Endothelial cell of umbilical vein (primary cell): ENCODE results near the gene DNAJC30. TPM values are rescaled to one million over a fixed set of nuclear protein-coding genes. Genes with fewer than 3 reads are reported as not detected.

Experiments
- BruUV-seq: library from RNA; stranded (reverse); fragments of 400-500 nt; replicated peaks from 2 replicates; lab custom pipeline; 2021; lab: Mats Ljungman, UMichigan
- CTCF ChIA-PET: fragments of 300-600, 350-600 bp; sonication (Branson Sonifier 250); formaldehyde crosslinking; loops from one replicate; lab custom pipeline; 2021; ENCODE audit warnings: antibody characterized with exemption, inconsistent platforms; lab: Charles Lee
- POLR2A ChIA-PET: fragments of 300-600, 350-600 bp; sonication (Branson Sonifier 250); formaldehyde crosslinking; loops from one replicate; lab custom pipeline; 2021; ENCODE audit warnings: antibody characterized with exemption, inconsistent platforms; lab: Charles Lee
- DNase-seq: peaks from one replicate; pipeline ENCODE4 v3.0.0-alpha.2; 2011; ENCODE audit warnings: low read depth, low spot score
- FAIRE-seq: peaks from 2 replicates; lab custom pipeline; 2011; peaks lifted over from hg19 to GRCh38; lab: Jason Lieb, UNC
- H2AFZ ChIP-seq: 2 replicates; pipeline ENCODE4 v1.6.0; 2012; ENCODE audit warnings: low read depth, low read length, control low read depth, inconsistent platforms
- H3K27ac ChIP-seq: 2 replicates; pipeline ENCODE4 v1.5.1; 2011; ENCODE audit warnings: low read depth, mild to moderate bottlenecking, control low read depth, low read length, moderate library complexity; ENCODE audit not compliant: insufficient read depth
- H3K27me3 ChIP-seq, 2 experiments: 2 replicates each; pipeline versions ENCODE4 v1.6.0 to v1.6.1; 2011; ENCODE audit warnings: low read length in 2 of 2, mixed read lengths in 1 of 2; ENCODE audit not compliant: control insufficient read depth in 2 of 2, insufficient read depth in 2 of 2
- H3K36me3 ChIP-seq, 2 experiments: 2 replicates in 1 of 2; 3 replicates in 1 of 2; pipeline ENCODE4 v1.5.1; 2011; ENCODE audit warnings: low read length in 2 of 2, mild to moderate bottlenecking in 1 of 2, moderate library complexity in 1 of 2; ENCODE audit not compliant: control insufficient read depth in 2 of 2, insufficient read depth in 2 of 2; ENCODE audit errors: extremely low read depth in 1 of 2
- H3K4me1 ChIP-seq: 3 replicates; pipeline ENCODE4 v1.5.1; 2011; ENCODE audit warnings: mild to moderate bottlenecking, low read length; ENCODE audit not compliant: control insufficient read depth, insufficient read depth; ENCODE audit errors: extremely low read depth
- H3K4me2 ChIP-seq: 2 replicates; pipeline ENCODE4 v1.6.1; 2011; ENCODE audit warnings: low read length, control low read depth, mixed read lengths; ENCODE audit not compliant: insufficient read depth
- H3K4me3 ChIP-seq, 3 experiments: fragments of 200-600 bp in 1 of 3; sonication (generic), shearing (Covaris generic) in 1 of 3; replicated peaks in 1 of 3; 2 replicates each; pipeline ENCODE4 v1.5.1; 2011 to 2016; ENCODE audit warnings: control low read depth in 3 of 3, low read length in 3 of 3, mild to moderate bottlenecking in 2 of 3, inconsistent platforms in 1 of 3, low read depth in 1 of 3, moderate library complexity in 1 of 3; ENCODE audit not compliant: insufficient read depth in 1 of 3
- H3K79me2 ChIP-seq: 2 replicates; pipeline ENCODE4 v1.6.0; 2012; ENCODE audit warnings: low read length, inconsistent platforms; ENCODE audit not compliant: control insufficient read depth, insufficient read depth
- H3K9ac ChIP-seq: replicated peaks from 2 replicates; pipeline ENCODE3; 2011; ENCODE audit warnings: low read length, control low read depth; ENCODE audit not compliant: insufficient read depth; ENCODE audit errors: extremely low read depth
- H3K9me1 ChIP-seq: replicated peaks from 3 replicates; pipeline ENCODE4 v1.6.0; 2011; ENCODE audit warnings: mild to moderate bottlenecking, low read length; ENCODE audit not compliant: control insufficient read depth, insufficient read depth; ENCODE audit errors: extremely low read depth
- H3K9me3 ChIP-seq: replicated peaks from 2 replicates; pipeline ENCODE4 v1.5.1; 2012; ENCODE audit warnings: low read length, inconsistent platforms; ENCODE audit not compliant: control insufficient read depth, insufficient read depth
- H4K20me1 ChIP-seq: replicated peaks from 2 replicates; pipeline ENCODE3; 2011; ENCODE audit warnings: mild to moderate bottlenecking, low read length; ENCODE audit not compliant: control insufficient read depth, insufficient read depth; ENCODE audit errors: extremely low read depth
- CTCF ChIP-seq, 2 donors: IDR thresholded peaks; 1 replicate in 1 of 2; 2 replicates in 1 of 2; pipeline ENCODE4 v1.5.1; 2011; ENCODE audit warnings: low read length in 2 of 2, mild to moderate bottlenecking in 2 of 2, moderate library complexity in 2 of 2, control low read depth in 1 of 2, inconsistent platforms in 1 of 2, low read depth in 1 of 2; ENCODE audit not compliant: insufficient read depth in 1 of 2; ENCODE audit errors: extremely low read depth in 1 of 2
- EZH2 ChIP-seq: IDR thresholded peaks from 2 replicates; pipeline ENCODE4 v1.6.1; 2012; ENCODE audit warnings: borderline replicate concordance, low read depth, mild to moderate bottlenecking, moderate library complexity, low read length, inconsistent platforms; ENCODE audit not compliant: severe bottlenecking
- FOS ChIP-seq: IDR thresholded peaks from 2 replicates; pipeline ENCODE4 v1.6.1; 2011; ENCODE audit warnings: mild to moderate bottlenecking, low read length, moderate library complexity, borderline replicate concordance; ENCODE audit not compliant: insufficient read depth
- GATA2 ChIP-seq: IDR thresholded peaks from 2 replicates; pipeline ENCODE4 v1.7.0; 2011; ENCODE audit warnings: low read depth, mild to moderate bottlenecking, moderate library complexity, mixed read lengths, low read length; ENCODE audit not compliant: insufficient read length, insufficient read depth
- JUN ChIP-seq: IDR thresholded peaks from 2 replicates; pipeline ENCODE4 v1.6.1; 2011; ENCODE audit warnings: borderline replicate concordance, low read depth; ENCODE audit not compliant: insufficient read length, insufficient read depth
- MAX ChIP-seq: IDR thresholded peaks from 2 replicates; pipeline ENCODE4 v1.6.1; 2011; ENCODE audit not compliant: insufficient read depth, insufficient read length
- MYC ChIP-seq: IDR thresholded peaks from one replicate; pipeline ENCODE4 v1.6.1; 2011; ENCODE audit warnings: mild to moderate bottlenecking, low read depth, low read length
- POLR2A ChIP-seq: IDR thresholded peaks from 2 replicates; pipeline ENCODE4 v1.6.1; 2012; ENCODE audit warnings: low read depth, mild to moderate bottlenecking, control low read depth, low read length
- POLR2AphosphoS5 ChIP-seq: IDR thresholded peaks from 2 replicates; pipeline ENCODE4 v1.6.1; 2012; ENCODE audit warnings: low read depth, mild to moderate bottlenecking, control low read depth, low read length, moderate library complexity; ENCODE audit not compliant: insufficient read depth
- dilution Hi-C: fragments of 300-500 bp; cut with MboI; formaldehyde crosslinking; loops from one replicate; pipeline ENCODE4 v1.15.0; 2019; ENCODE audit warnings: low sequenced_read_pairs; ENCODE audit not compliant: extremely low pct_ligation_motif_present
- intact Hi-C: fragments of 100-400 bp; cut with micrococcal nuclease; formaldehyde crosslinking; loops from one replicate; pipeline ENCODE4 v1.10.0; 2022
- polyA plus RNA-seq, 4 experiments: library from polyadenylated mRNA; depleted of rRNA in 3 of 4; stranded (reverse) in 3 of 4; unstranded in 1 of 4; fragments of >200 nt; gene quantifications; 2 replicates each; pipeline versions ENCODE4 v1.2.1 to v1.2.3, GENCODE V29; 2011 to 2012; ENCODE audit warnings: missing spikeins in 1 of 4
- total RNA-seq: library from RNA; stranded (reverse); gene quantifications from 2 replicates; pipeline ENCODE4 v1.2.3, GENCODE V29; 2021

DNAJC30 gene
- total and polyA plus RNA-seq, 2 donors (not counting 3 experiments of a cell fraction or from before 2014, with no cell fraction given) = 10.6 to 11.9 TPM

- no peaks in the 10 kb centered on the region for H3K79me2 ChIP-seq
- H3K9me1 ChIP-seq = no peaks in the 10 kb centered on the region
- CTCF ChIA-PET = interaction anchor here (1.3 kb wide), 1 partner anchor 27 kb away, joined by 5 read pairs; no protein-coding TSS in a partner anchor
- dilution Hi-C loops = no loop called here
- H3K4me2 ChIP-seq = no peak overlapping the region
- BruUV-seq = no TSS peak
- no peaks in the 10 kb centered on the region for H4K20me1 ChIP-seq
- H3K9me3 ChIP-seq = no peaks in the 10 kb centered on the region
- DNase-seq = no peak
- H3K27ac ChIP-seq = no peak overlapping the region
- H3K4me3 ChIP-seq = no peak overlapping the region
- no peak for FAIRE-seq
- H2AFZ ChIP-seq = no peak overlapping the region
- H3K9ac ChIP-seq = no peak overlapping the region
- H3K27me3 ChIP-seq = peaks cover 0 to 7% of the 10 kb centered on the region in 2 experiments
- intact Hi-C loops = no loop called here
- H3K4me1 ChIP-seq = no peaks in the 10 kb centered on the region
- H3K36me3 ChIP-seq = no peaks in the 10 kb centered on the region
- POLR2A ChIA-PET = no interaction called here
- TF ChIP-seq JUN (no peak), POLR2AphosphoS5 (no peak)
Observed at GRCh38 chr7:73633844-73634243, 49.4 kb downstream of the DNAJC30 start.

GRCh38 chr7:73633323-73633722 lies 49.9 kb downstream of the DNAJC30 start:
- TF ChIP-seq MYC (no peak), MAX (no peak), POLR2A (no peak), FOS (no peak), GATA2 (no peak), EZH2 (no peak), JUN (no peak), CTCF (IDR thresholded peaks at IDR 0.05; ENCODE audit: extremely low read depth in 1 of 2, insufficient read depth in 1 of 2, low read depth in 1 of 2, low read length in 2 of 2) (no peak), POLR2AphosphoS5 (no peak)
- Histone ChIP-seq H3K4me3 (no peak overlapping the region), H2AFZ (no peak overlapping the region), H3K9me3 (no peaks in the 10 kb centered on the region), H3K9ac (no peak overlapping the region), H3K4me1 (no peaks in the 10 kb centered on the region), H3K36me3 (no peaks in the 10 kb centered on the region), H4K20me1 (no peaks in the 10 kb centered on the region), H3K9me1 (no peaks in the 10 kb centered on the region), H3K79me2 (no peaks in the 10 kb centered on the region), H3K4me2 (no peak overlapping the region), H3K27me3 (peaks cover 0 to 9% of the 10 kb centered on the region in 2 experiments), H3K27ac (no peak overlapping the region)
- POLR2A ChIA-PET = no interaction called here
- DNase-seq = no peak
- CTCF ChIA-PET = interaction anchor here (1.3 kb wide), 1 partner anchor 27 kb away, joined by 5 read pairs; no protein-coding TSS in a partner anchor
- no peak for FAIRE-seq
- intact Hi-C loops (no loop called here), dilution Hi-C loops (no loop called here)
- BruUV-seq = no TSS peak
